Fibroblast of gingiva (primary cell): ENCODE results near the gene GOLPH3L.
A peak's percentile ranks its signal among the peaks of the same experiment; 100 is the strongest.
"Not testable (repeated sequence)": the region's sequence is repeated elsewhere in the genome, so short reads cannot be mapped to it uniquely, and the experiment has no call there.

Experiments
- DNase-seq: peaks from one replicate; pipeline ENCODE4 v3.0.0-alpha.2; 2011; ENCODE audit warnings: low read depth

GOLPH3L gene

DNA sequence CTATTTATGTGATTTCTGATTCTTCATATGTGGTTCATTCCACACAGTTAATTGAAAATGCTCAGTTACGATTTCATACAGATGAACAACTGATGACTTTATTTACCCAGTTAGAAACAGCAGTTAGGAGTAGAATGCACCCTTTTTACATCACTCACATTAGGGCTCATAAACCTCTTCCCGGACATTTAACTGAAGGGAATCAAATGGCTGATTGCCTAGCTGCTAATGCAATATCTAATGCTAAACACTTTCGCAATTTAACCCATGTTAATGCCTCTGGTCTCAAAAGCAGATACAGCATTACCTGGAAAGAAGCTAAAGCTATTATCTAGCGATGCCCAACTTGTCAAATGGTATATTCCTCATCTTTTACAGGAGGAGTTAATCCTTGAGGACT is 39.9 kb downstream of the GOLPH3L start:
- DNase-seq, result not testable (repeated sequence)

DNA sequence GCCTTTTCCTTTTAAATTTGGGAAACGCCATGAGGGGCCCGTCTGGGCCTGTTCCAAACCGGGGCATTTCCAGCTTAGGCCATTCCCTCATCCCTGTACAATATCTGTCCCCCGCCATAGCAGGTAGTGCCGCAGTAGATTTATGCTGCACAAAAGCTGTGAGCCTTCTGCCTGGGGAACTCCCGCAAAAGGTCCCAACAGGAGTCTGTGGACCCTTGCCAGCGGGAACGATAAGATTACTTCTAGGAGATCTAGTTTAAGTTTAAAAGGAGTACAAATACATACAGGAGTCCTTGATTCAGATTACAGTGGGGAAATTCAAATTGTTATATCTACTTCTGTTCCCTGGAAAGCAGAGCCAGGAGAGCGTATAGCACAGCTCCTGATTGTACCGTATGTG is 42.3 kb downstream of the GOLPH3L start:
- not testable (repeated sequence) for DNase-seq

DNA sequence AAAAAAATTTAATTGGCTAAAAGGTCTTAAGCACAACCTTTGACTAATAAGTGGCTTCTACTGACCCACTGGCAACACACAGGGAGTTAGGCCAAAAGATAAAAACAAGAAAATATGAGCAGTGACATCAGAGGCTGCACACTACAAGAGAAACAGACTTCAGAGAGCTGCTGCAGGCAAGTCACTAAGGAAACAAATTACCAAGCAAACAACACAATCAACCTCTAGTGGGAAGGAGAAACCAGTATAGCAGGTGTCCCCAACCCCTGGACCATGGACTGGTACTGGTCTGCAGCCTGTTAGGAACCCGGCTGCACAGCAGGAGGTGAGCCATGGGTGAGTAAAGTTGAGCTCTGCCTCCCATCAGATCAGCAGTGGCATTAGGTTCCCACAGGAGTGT is 46.8 kb downstream of the GOLPH3L start:
- no peak for DNase-seq

DNA sequence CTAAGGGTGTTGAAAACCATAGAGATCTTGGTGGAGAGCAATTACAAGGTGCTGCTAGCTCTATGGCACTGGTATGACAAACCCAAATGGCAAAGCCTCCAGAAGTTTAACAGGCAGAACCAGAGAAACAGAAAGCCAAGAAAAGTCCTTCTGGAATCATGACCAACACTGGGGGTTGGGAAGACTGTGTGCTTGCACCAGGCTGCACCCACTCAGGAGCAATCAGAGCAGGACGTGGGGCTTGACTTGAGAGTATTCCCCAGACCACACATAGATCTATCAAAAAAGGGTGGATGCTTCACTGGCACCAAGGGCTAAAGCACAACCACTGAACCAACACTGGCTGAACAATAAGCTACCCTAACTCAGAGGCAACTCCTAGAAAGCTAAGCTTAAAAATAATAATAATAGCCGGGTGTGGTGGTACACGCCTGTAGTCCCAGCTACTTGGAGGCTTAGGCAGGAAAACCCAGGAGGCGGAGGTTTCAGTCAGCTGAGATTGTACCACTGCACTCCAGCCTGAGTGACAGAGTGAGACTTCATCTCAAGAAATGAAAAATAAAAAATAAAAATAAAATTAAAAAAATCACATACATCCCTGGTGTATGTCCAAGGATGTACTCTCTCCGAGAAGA is 47.4 kb downstream of the GOLPH3L start:
- DNase-seq, result no peak

DNA sequence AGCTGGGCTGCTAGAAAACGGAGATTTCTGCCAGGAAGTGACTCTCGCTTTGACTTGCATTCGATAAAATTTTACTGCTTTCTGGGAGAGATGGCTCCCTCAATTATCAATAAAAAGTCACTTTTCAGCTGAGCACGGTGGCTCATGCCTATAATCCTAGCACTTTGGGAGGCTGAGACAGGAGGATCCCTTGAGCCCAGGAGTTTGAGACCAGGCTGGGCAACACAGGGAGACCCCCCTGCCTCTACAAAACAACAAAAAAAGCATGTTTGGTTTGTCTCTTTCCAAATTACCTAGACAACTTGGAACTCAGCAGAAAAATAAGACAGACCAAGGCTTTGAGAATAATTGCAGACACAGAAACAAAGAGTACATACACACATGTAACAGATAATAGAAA is 54.7 kb downstream of the GOLPH3L start:
- DNase-seq, result no peak

DNA sequence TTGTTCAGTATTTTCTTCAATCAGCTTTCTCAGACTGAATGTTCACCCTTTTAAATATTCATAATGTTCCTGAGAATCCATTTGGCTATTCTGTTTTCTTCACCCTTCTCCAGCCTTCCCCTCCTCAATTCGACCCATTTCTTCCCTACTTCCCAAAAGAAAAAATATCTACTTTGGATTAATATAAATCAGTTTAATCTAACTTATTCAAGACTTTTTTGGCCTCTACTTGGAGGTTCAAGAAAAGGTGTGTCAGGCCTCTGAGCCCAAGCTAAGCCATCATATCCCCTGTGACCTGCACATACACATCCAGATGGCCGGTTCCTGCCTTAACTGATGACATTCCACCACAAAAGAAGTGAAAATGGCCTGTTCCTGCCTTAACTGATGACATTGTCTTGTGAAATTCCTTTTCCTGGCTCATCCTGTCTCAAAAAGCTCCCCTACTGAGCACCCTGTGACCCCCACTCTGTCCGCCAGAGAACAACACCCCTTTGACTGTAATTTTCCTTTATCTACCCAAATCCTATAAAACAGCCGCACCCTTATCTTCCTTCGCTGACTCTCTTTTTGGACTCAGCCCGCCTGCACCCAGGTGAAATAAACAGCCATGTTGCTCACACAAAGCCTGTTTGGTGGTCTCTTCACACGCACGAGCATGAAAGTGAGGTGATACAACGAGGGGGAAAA is 55.7 kb downstream of the GOLPH3L start:
- not testable (repeated sequence) for DNase-seq

DNA sequence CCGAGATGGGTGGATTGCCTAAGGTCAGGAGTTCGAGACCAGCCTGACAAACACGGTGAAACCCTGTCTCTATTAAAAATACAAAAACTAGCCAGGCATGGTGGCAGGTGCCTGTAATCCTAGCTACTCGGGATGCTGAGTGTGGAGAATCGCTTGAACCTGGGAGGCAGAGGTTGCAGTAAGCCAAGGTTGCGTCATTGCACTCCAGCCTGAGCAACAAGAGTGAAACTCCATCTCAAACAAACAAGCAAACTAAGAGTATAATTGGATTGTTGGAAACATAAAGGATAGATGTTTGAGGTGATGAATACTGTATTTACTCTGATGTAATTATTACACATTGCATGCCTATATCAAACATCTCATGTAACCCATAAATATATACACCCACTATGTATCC is 58.5 kb downstream of the GOLPH3L start:
- DNase-seq, result not testable (repeated sequence)

DNA sequence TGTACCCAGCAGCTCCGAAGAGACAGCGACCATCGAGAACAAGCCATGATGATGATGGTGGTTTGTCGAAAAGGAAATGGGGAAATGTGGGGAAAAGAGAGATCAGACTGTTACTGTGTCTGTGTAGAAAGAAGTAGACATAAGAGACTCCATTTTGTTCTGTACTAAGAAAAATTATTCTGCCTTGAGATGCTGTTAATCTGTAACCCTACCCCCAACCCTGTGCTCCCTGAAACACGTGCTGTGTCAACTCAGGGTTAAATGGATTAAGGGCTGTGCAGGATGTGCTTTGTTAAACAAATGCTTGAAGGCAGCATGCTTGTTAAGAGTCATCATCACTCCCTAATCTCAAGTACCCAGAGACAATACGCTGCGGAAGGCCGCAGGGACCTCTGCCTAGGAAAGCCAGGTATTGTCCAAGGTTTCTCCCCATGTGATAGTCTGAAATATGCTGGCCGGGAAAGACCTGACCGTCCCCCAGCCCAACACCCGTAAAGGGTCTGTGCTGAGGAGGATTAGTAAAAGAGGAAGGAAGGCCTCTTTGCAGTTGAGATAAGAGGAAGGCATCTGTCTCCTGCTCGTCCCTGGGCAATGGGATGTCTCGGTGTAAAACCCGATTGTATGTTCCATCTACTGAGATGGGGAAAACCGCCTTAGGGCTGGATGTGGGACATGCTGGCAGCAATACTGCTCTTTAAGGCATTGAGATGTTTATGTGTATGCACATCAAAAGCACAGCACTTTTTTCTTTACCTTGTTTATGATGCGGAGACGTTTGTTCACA is 61.9 kb downstream of the GOLPH3L start:
- DNase-seq, result not testable (repeated sequence)

DNA sequence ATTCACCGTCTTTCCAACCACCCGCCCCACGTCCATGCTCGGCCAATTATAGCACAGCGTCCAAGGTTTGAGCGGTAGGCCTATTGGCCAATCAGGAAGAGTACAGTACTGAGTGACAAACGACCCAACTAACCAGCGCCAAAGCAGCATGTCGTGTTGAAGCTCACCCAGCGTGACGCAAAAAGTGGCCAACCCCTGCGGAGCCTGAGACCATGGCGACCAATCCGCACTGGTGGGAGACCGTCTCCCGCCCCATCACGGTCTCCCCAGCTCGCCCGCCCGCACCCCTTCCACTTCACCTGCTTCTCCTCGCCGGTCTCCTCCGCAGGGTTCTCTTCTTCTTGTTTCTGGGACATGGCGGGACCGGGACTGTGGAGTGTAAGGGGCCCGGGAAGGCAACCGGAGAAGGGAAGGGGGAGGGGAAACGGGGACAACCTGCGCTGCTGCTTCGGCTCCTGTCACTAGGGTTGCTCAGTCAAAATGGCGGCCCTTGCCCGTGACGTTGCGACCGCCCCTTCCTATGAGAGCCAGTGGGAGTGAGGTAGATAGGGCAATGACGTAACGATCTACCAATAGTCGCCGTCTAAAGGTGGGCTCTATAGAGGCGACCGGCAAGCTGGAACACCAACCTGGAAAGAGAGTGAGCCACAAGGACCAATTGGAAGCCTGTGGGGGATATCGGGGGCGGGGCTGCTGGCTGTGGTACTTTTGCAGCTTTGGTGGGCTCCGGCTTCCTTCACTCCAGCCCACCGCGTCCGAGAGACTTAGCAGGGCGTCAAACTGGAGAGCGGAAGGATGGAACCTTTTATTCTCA is 67.6 kb downstream of the GOLPH3L start, which contains the start of gene ENSA:
Gene ENSA (minus strand): TSS at position 498 of the 814 bp plus-strand sequence. CDS start 142 bp downstream, at position 356.
- DNase-seq, result peak; percentile 100

DNA sequence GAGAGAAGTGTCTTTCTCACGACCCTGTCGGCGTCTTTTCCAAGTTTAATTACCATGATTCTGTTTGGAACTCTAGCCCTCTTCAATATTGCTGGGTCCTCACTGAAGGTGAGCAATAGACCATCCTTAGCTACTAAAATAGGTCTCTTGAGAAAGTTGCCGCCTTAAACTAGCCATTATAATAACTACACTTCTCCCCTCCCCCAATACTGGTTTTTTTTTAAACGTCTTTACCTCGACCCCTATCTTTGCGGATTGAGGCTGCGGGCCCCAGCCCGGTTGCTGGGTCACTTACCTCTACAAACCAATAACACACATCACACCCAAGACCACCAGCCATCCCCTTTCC is 68.2 kb downstream of the GOLPH3L start:
- no peak for DNase-seq

DNA sequence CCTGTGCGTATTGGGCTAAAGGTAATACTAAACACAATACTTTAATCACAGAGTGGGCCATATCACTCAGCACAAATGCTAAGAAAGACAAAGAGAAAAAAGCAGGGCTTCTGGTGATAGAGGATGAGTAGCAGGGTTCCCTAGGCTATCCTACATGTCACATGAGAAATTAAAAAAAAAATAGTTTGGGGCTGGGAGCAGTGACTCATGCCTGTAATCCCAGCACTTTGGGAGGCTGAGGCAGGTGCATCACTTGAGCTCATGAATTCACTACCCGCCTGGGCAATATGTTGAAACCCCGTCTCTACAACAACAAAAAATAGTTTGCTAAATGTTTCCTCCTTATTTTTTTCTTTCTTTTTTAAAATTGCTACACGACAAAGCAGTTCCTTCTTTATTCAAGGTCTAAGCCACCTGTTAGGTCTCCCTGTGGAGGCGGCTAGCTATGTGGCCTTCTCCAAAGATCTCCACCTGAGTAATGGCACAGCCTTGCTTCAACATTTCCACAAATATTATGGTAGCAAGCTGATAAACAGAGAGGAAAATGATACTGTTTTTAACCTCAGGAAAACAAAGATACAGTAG is 69.0 kb downstream of the GOLPH3L start:
- DNase-seq, result no peak

DNA sequence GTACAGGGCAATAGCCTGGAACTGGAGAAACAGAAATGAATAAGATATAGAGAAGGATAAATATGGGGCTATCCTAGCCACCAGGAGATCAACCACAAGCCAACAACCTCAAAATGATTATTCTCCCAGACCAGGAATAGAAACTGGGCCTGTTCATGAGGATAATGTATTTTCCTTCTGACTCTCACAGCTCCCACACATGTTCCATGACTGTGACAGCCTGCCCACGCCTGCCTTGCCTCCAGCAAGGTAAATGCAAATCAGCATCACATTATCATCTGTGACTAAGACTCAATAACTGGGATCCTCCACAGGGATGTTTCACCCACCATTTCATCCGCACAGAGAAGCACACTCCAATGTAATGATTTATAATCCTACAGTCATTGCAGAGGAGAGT is 70.8 kb downstream of the GOLPH3L start:
- DNase-seq, result no peak

DNA sequence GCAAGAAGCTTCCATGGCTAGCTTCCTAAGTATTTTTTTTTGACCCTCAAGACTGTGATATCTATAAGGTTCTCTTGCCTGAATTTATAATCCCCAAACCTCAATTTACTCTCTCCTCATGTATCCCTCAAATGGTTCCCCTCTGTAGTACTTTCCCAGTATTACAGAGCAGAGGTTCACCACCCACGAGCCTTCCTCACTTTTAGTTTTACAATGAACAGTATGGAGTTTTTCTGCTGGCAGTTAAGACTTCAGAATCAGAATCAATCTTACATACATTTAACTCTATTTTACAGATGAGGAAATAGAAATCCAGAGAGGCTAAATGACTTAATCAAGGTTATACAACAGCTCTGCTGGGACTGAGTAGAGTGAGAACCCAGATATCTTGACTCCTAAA is 72.4 kb downstream of the GOLPH3L start:
- DNase-seq, result not testable (repeated sequence)

DNA sequence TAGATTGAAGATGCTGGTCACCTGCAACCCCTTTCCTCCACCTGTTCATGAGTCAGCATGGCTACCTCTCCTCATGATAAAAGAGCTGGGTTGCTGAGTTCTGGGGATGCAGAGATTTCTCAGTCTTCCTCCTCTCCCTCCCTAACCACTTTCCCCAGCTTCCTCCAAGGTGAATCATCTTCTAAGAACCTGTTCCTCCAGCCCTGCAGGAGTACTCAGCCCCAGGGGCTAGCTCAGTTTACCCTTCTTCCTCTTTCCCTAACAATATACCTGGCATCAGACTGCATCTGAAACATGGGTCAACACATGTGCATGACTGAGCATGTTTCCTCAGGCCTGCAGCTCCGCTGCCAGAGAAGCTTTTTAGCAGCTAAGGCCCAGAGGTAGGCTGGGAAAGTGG is 72.8 kb downstream of the GOLPH3L start:
- DNase-seq, result not testable (repeated sequence)

DNA sequence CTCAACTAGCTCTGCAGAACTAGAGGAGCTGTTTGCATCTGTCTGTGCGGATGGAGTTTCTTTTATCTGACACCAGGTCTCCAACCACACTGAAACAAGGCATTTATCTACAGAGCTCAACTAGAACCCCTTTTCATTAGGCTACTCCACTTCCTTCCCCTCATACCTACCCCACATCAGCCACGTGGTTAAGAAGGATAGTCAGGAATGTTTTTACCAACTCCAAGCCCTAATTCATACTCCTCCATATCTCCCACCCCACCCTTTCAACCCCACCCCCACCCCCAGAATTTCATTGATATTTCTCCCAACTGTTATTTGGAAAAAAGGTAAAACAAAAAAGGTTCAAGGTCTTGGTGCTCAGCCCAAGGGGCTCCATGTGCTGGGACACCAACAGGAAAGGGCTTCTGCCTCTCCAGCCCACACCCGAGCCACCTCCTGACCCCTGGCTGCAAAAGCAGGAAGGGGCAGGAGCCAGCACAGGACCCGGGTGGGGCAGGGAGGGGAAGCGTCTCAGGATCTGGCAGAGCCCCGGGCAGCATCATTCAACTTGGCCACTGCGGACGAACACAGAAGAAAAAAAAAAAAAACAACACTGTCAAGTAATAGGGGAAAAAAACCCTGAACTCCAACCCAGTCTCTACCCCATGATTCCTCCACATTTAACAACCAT is 74.5 kb downstream of the GOLPH3L start:
- DNase-seq, result no peak

DNA sequence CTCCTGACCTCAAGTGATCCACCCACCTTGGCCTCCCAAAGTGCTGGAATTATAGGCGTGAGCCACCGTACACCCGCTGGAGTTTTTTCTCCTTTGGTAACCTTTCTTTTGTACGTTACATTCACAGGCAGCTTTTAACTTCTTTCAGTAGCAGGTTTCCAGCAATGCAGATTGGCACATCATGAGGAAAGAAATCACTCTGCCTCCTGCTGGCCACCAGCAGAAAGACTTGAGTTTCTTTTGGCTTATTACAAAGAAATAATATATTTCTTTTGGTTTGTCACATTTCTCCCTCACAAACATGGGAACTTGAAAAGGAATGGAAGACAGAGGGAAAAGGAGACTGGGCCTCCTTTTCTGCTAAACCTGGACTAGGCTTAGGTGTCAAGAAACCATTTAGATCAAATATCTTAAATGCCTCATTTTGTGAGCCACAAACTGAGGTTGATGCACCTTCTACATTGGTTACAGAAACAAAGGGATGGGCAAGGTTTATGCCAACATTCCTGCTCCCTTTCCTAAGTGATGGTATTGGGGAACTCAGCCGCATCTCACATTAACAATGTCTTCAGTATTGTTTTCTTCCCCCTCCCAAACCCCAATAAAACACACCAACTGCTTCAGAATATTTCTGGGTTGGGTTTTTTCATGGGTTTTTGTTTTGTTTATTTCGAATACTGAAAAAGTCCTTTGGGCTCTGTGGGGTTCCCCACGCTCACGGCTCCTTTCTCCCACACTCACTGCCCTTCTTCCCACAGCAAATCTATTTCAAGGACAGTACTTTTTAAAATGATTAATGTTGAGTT is 75.3 kb downstream of the GOLPH3L start:
- DNase-seq, result peak; percentile 73

DNA sequence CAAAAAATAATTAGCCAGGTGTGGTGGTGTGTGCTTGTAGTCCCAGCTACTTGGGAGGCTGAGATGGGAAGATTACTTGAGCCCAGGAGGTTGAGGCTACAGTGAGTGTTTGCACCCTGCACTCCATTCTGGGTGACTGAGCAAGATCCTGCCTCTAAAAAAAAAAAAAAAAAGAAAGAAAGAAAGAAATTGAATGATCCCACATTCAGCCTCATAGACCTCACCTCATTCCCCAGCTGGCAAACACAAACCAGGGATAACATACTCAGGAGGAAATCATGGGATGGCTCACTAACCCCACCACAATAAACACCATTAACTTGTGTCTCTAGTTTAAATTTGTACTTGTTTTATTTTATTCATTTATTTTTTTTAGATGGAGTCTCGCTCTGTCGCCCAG is 76.0 kb downstream of the GOLPH3L start:
- DNase-seq, result no peak

DNA sequence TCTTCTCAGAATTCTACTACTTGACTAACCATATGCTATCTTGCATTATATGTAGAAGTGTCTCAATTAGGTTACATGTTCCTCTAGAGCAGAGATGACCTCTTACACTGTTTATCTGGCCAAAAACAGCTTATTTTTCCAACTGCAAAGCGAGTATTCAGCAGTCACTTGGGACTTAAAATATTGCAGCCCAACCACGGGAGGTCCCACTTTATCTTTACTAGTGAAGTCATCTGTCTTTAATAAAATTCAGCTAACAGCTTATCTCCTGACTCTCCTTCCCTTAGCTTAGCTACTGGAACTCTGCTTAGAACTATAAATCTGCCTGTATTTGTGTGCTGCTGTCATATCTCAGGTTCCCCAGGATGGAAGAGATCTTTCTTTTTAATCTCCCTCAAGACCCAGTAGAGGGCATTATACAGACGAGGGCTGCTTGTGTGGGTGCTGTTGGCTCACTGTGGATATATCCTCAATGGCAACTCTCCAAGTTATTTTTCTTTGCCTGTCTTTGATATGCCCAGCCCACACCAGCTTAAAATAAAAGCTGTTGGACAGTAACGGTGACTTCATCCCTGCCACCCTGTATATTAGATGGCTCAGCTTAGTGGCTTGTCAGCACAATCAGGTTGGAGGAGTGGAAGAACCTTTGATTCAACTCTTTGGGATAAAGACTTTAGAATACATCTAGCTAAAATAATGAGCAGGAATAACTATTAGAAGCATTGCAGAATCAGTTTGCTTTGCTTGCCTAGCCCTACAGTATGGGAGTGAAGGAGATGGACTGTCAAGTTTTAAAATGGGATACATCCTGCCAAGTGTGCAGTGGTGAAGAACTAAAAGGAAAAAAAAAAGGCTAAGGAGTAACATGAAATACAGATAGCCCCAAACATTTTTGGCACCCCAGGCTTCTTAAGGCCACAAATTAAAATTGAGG is 77.1 kb downstream of the GOLPH3L start:
- DNase-seq, result peak; percentile 81
